ENCODE measurements around the gene NGEF.
A peak's percentile ranks its signal among the peaks of the same experiment; 100 is the strongest.

NGEF gene

DNA sequence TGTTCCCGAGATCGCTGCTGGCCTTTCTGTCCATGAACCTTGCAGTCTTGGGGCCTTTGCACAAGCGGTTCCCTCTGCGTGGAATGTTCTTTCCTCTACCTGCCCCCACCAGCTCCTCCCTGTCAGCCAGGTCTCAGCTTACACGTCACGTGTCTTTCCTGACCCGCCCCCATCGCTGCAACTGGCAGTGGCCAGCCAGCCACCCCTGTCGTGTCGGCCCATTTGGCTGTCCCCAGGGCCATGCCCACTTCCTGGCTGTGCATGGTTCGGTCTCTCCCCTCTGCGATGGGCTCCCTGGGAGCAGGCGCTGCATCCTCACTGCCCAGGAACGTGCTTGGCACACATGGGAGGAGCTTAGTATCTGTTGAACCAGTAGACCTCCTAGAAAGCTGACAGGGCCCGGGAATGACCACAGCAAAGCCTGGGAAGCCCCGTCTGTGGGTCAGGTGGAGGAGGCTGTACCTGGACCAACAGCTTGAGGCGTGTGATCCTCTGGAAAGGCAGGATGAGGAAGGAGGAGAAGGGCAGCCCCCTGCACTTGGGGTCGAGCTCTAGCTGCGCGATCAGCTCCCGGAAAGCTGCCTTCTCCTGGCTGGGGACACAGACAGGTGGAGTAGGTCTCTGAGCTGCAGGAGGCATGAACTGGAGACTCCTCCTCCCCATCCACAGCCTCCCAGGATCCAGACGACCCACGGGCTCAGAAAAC is 122.0 kb downstream of the NGEF start:
- TF ChIP-seq, protein P1, sequence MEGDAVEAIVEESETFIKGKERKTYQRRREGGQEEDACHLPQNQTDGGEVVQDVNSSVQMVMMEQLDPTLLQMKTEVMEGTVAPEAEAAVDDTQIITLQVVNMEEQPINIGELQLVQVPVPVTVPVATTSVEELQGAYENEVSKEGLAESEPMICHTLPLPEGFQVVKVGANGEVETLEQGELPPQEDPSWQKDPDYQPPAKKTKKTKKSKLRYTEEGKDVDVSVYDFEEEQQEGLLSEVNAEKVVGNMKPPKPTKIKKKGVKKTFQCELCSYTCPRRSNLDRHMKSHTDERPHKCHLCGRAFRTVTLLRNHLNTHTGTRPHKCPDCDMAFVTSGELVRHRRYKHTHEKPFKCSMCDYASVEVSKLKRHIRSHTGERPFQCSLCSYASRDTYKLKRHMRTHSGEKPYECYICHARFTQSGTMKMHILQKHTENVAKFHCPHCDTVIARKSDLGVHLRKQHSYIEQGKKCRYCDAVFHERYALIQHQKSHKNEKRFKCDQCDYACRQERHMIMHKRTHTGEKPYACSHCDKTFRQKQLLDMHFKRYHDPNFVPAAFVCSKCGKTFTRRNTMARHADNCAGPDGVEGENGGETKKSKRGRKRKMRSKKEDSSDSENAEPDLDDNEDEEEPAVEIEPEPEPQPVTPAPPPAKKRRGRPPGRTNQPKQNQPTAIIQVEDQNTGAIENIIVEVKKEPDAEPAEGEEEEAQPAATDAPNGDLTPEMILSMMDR (IDR thresholded peaks at IDR 0.05; ENCODE audit: low read depth, low read length, missing control alignments), result no peak
- no peak for DNase-seq (ENCODE audit: low read depth)

DNA sequence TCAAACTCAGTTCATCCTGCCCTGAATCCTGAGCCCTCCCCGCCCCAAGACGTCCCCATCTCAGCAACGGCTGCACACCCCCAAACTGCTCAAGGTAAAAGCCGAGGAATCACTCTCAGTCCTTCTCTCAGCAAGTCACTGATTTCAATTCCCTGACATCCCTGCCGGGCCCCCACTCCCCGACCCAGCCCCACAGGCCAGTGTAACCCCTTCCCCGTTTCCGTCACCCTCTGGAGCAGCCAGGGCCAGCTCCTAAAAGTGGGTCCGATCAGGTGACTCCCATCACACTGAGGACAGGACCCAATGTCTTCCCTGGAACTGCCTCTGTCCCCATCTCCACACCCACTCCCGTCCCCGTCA is 122.5 kb downstream of the NGEF start:
- TF ChIP-seq, protein P1 (IDR thresholded peaks at IDR 0.05; ENCODE audit: low read depth, low read length, missing control alignments), result no peak
- no peak overlapping the region for H3K4me3 ChIP-seq (ENCODE audit: low read depth, low read length)
- DNase-seq (ENCODE audit: low read depth), result no peak

More for the DNA sequence above, 122.0 kb downstream of the NGEF start:
- no peak overlapping the region for H3K4me3 ChIP-seq (ENCODE audit: low read depth, low read length)

DNA sequence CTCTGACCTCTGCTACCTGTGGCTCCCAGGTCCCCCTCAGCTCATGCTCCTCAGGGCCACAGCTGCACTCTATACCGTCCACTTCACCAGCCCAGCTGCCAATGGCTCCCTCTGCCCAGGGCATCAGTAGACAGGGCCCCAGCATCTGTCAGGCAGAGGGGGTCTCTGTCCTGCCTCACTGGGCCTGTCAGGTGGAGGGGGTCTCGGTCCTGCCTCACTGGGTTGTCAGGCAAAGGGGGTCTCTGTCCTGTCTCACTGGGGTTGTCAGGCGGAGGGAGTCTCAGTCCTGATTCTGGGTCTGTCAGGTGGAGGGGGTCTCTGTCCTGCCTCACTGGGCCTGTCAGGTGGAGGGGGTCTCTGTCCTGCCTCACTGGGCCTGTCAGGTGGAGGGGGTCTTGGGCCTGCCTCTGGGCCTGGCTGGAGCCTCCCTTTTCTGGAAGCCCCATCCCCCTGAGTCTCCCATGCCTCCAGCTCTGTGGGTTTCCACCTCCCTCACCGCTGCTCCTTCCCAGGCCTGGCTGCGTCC is 123.1 kb downstream of the NGEF start:
- TF ChIP-seq, protein P1 (IDR thresholded peaks at IDR 0.05; ENCODE audit: low read depth, low read length, missing control alignments), result no peak
- H3K4me3 ChIP-seq (ENCODE audit: low read depth, low read length), result no peak overlapping the region
- no peak for DNase-seq (ENCODE audit: low read depth)

DNA sequence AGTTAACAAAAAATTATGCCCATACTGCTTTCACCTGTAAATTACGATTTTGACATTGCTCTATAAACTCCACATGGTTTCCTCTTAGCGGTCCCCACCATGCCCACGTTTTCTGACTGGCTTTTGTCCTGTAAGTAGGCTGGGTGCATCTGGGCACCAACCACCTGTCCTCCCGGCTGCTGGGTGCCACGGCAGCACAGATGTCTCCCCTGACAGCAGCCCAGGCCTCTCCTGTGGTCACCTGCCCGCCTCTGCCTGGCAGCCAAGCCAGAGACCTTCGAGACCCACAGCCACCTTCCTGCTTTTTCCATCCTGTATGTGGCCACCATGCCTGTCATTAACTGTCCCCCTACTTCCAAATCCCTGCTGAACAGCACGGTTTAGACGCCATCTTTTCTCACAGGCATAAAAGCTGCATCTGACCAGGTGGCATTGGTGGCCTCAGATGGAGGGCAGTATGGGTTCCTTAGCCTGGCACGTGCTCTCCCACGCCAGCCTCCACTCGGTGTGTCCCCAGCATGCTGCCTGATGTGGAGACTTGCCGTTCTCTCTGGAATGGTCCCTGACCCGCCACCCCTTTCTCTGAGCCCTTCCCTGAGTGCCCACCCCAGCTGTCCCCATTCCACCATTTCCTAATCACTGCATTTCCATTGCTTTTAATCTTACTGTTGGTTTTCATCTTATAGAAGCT is 124.1 kb downstream of the NGEF start:
- TF ChIP-seq, protein P1 (IDR thresholded peaks at IDR 0.05; ENCODE audit: low read depth, low read length, missing control alignments), result no peak
- H3K4me3 ChIP-seq (ENCODE audit: low read depth, low read length), result no peak overlapping the region
- no peak for DNase-seq (ENCODE audit: low read depth)

DNA sequence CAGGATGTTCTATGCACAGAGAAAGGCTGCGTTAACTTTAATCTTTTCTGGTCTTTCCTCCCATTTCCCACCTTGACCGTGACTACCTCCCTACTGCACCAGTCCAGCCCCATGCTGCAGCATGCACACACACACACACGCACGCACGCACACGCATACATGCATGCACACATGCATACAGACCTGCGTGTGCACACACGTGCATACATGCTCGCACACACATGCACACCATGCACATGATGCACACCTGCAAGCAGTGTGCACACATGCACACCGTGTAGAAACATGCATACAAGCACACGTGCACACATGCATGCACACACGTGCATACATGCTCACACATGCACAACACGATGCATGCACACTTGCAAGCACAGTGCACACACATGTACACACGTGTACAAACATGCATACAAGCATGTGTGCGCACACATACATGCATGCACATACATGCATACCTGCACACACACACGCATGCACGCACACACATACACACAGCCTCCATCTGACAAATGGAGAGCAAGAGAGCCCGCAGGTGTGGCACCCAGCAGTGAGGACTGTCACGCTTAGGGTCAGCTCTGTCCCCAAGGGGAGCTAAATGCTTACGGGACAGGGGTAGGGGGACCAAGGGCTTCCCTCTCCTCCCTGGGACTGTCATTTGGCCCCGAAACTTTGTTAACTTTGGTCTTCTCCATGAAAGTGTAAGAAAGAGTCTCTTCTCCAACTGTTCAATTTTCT is 124.8 kb downstream of the NGEF start:
- TF ChIP-seq, protein P1 (IDR thresholded peaks at IDR 0.05; ENCODE audit: low read depth, low read length, missing control alignments), result no peak
- no peak for DNase-seq (ENCODE audit: low read depth)
- no peak overlapping the region for H3K4me3 ChIP-seq (ENCODE audit: low read depth, low read length)

DNA sequence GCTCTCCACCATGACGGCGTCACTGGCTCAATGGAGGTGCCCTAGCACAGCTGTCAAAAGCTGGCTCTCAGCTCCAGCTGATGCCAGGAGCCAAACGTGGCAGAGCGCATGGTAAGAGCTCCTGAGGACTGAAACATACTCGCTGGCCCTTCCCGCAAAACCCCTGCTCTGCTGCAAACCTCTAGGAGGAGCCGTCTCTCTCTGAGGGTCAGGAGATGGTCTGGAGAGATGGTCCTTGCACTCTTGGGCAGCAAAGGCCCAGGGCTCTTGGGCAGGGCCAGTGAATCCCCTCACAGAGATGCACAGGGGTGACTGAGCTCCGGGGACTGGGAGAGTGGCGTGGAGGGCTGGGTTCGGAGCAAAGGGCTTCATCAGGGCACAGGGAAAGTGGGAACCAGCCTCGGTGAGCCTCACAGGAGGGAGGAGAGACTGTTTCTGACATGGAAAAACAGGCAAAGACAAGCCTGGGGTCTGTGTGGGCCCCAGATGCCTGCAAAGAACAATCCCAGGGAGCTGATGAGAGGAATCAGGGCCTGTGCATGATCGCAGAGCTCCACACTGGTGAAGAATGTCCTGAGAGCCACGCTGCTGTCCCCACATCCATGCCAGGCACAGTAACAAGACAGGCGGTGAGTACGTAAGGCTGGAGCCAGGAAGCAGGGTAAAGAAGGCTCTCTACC is 125.7 kb downstream of the NGEF start:
- no peak overlapping the region for H3K4me3 ChIP-seq (ENCODE audit: low read depth, low read length)
- no peak for DNase-seq (ENCODE audit: low read depth)
- TF ChIP-seq, protein P1 (IDR thresholded peaks at IDR 0.05; ENCODE audit: low read depth, low read length, missing control alignments), result peak; percentile 6
